ENCODE results near the gene RAMAC. TPM values are rescaled to one million over a fixed set of nuclear protein-coding genes. Genes with fewer than 3 reads are reported as not detected.

RAMAC gene
- polyA plus RNA-seq = 116 and 119 TPM in 2 replicates
- polyA minus RNA-seq = 57.2 and 68.5 TPM in 2 replicates

GRCh38 chr15:82985688-82986441 is at the start of gene RAMAC:
Gene RAMAC, plus strand, starts transcription at chr15:82986210. Its CDS starts 2,809 bp downstream, at chr15:82989019.
- H3K27me3 ChIP-seq (ENCODE audit: insufficient read depth, low read depth, low read length) = no peaks in the 10 kb centered on the region
- H3K27ac ChIP-seq (ENCODE audit: low read length) = peak within 1 kb of the TSS; percentile 92
- peaks cover 12% of the 10 kb centered on the region for H3K79me2 ChIP-seq (replicated peaks; ENCODE audit: insufficient read depth, low read length)
- peak within 1 kb of the TSS; percentile 98 for H2AFZ ChIP-seq (ENCODE audit: low read depth, low read length)
- H3K4me2 ChIP-seq (ENCODE audit: low read length) = peak within 1 kb of the TSS; percentile 96
- H3K9ac ChIP-seq (ENCODE audit: low read length) = peak within 1 kb of the TSS; percentile 86
- TF ChIP-seq MXI1 (conservative IDR thresholded peaks at IDR 0.05; ENCODE audit: poor library complexity, severe bottlenecking) (peak; percentile 75), REST (IDR thresholded peaks at IDR 0.05; ENCODE audit: borderline replicate concordance) (peak; percentile 72), TAF1 (IDR thresholded peaks at IDR 0.05; ENCODE audit: low read depth) (peak; percentile 82), EZH2 (IDR thresholded peaks at IDR 0.05; ENCODE audit: borderline replicate concordance, insufficient read depth, low read length, poor library complexity, severe bottlenecking) (no peak), SMC3 (conservative IDR thresholded peaks at IDR 0.05; ENCODE audit: poor library complexity) (peak; percentile 41), POLR2AphosphoS5 (IDR thresholded peaks at IDR 0.05) (peak; percentile 86), EP300 (conservative IDR thresholded peaks at IDR 0.05; ENCODE audit: poor library complexity, severe bottlenecking) (peak; percentile 51), RAD21 (conservative IDR thresholded peaks at IDR 0.05) (peak; percentile 50)
- TF ChIP-seq, protein P1, sequence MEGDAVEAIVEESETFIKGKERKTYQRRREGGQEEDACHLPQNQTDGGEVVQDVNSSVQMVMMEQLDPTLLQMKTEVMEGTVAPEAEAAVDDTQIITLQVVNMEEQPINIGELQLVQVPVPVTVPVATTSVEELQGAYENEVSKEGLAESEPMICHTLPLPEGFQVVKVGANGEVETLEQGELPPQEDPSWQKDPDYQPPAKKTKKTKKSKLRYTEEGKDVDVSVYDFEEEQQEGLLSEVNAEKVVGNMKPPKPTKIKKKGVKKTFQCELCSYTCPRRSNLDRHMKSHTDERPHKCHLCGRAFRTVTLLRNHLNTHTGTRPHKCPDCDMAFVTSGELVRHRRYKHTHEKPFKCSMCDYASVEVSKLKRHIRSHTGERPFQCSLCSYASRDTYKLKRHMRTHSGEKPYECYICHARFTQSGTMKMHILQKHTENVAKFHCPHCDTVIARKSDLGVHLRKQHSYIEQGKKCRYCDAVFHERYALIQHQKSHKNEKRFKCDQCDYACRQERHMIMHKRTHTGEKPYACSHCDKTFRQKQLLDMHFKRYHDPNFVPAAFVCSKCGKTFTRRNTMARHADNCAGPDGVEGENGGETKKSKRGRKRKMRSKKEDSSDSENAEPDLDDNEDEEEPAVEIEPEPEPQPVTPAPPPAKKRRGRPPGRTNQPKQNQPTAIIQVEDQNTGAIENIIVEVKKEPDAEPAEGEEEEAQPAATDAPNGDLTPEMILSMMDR (IDR thresholded peaks at IDR 0.05; ENCODE audit: poor library complexity, severe bottlenecking) = no peak
- H3K9me2 ChIP-seq (ENCODE audit: insufficient read depth, low read length) = no peaks in the 10 kb centered on the region
- no peaks in the 10 kb centered on the region for H3F3A ChIP-seq (ENCODE audit: insufficient read depth, low read length, poor library complexity, severe bottlenecking)
- peak within 1 kb of the TSS; percentile 73 for H3K4me3 ChIP-seq (ENCODE audit: low read length)
- no peaks in the 10 kb centered on the region for H3K9me3 ChIP-seq (ENCODE audit: low read length)
- no peaks in the 10 kb centered on the region for H4K20me1 ChIP-seq (ENCODE audit: insufficient read depth)
- no peaks in the 10 kb centered on the region for H3K36me3 ChIP-seq (ENCODE audit: insufficient read depth, low read length)

DNA sequence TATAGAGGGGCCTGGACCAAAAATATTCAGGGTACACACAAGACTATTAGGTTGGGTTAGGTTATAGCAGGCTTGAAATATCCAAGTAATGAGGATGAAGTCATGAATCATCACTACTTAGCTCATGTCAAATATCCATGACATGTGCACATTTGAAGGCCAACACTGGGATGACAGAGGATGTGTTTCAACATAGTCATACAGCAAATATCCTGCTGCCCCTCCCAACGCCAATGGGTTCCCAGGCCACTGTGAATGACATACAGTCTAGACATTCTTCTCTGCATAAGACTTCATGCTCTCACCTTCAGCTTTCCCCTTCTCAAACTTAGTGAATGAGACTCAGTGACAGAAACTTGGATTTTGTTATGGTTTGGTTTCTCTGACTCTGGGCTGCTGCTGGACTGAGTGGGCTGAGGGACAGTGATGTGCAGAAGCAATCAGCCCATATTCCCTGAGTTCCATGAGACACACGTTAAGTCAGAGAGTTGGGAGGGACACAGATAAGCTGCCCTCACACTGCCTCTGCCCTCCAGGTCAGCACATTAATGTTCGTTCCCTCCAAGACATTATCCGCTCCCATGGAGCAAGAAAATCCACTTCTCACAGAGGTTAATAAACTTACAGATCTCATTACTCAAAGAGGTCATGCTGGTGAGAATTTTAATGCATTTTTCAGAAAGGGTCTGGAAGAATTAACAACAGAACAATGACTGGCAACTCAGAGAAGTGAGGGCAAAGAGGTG is 48.9 kb upstream of the RAMAC start:
- Histone ChIP-seq H3K27me3 (ENCODE audit: insufficient read depth, low read depth, low read length) (no peaks in the 10 kb centered on the region), H4K20me1 (ENCODE audit: insufficient read depth) (no peaks in the 10 kb centered on the region), H3K4me2 (ENCODE audit: low read length) (no peak overlapping the region), H3K36me3 (ENCODE audit: insufficient read depth, low read length) (no peaks in the 10 kb centered on the region), H3K9ac (ENCODE audit: low read length) (no peak overlapping the region), H3K4me3 (ENCODE audit: low read length) (no peak overlapping the region), H2AFZ (ENCODE audit: low read depth, low read length) (no peak overlapping the region), H3K27ac (ENCODE audit: low read length) (no peak overlapping the region), H3K9me2 (ENCODE audit: insufficient read depth, low read length) (no peaks in the 10 kb centered on the region), H3K9me3 (ENCODE audit: low read length) (no peaks in the 10 kb centered on the region), H3F3A (ENCODE audit: insufficient read depth, low read length, poor library complexity, severe bottlenecking) (no peaks in the 10 kb centered on the region), H3K79me2 (replicated peaks; ENCODE audit: insufficient read depth, low read length) (no peaks in the 10 kb centered on the region)
- TF ChIP-seq RAD21 (conservative IDR thresholded peaks at IDR 0.05) (no peak), TAF1 (IDR thresholded peaks at IDR 0.05; ENCODE audit: low read depth) (no peak)
